RWPE2 (cell line): ENCODE data around the gene CNTNAP2.

Experiments used
- ATAC-seq: fragments of 200-7000 bp; cut with Tn5 transposase; 3 replicates; pipeline ENCODE4 v1.9.1; 2021; ENCODE audit warnings: low read depth
- DNase-seq: peaks from one replicate; pipeline ENCODE4 v3.0.0-alpha.2; 2020; ENCODE audit warnings: low spot score
- H3K27ac ChIP-seq: fragments of 450-650 bp; 2 replicates; pipeline ENCODE4 v1.5.1; 2017; ENCODE audit warnings: mild to moderate bottlenecking; ENCODE audit not compliant: poor library complexity, severe bottlenecking
- H3K27me3 ChIP-seq: fragments of 250-450 bp; sonication (Bioruptor Pico); 2 replicates; pipeline ENCODE4 v1.5.1; 2021; ENCODE audit warnings: mild to moderate bottlenecking, moderate library complexity; ENCODE audit not compliant: insufficient read depth, poor library complexity, severe bottlenecking
- H3K36me3 ChIP-seq: fragments of 250-450 bp; sonication (Bioruptor Pico); 2 replicates; pipeline ENCODE4 v1.5.1; 2020; ENCODE audit warnings: low read depth, mild to moderate bottlenecking, moderate library complexity
- H3K4me1 ChIP-seq: fragments of 250-450 bp; sonication (Bioruptor Pico); 2 replicates; pipeline ENCODE4 v1.5.1; 2021; ENCODE audit warnings: mild to moderate bottlenecking, moderate library complexity; ENCODE audit not compliant: insufficient read depth, poor library complexity, severe bottlenecking
- H3K4me3 ChIP-seq: fragments of 250-450 bp; sonication (Bioruptor Pico); 2 replicates; pipeline ENCODE4 v1.5.1; 2021; ENCODE audit warnings: mild to moderate bottlenecking, moderate library complexity; ENCODE audit not compliant: severe bottlenecking
- H3K9me3 ChIP-seq: fragments of 250-450 bp; sonication (Bioruptor Pico); 2 replicates; pipeline ENCODE4 v1.5.1; 2021; ENCODE audit warnings: mild to moderate bottlenecking, moderate library complexity; ENCODE audit not compliant: severe bottlenecking
- TF ChIP-seq, protein P1 (sequence below): fragments of 450-650 bp; IDR thresholded peaks from one replicate; pipeline ENCODE4 v1.5.1; 2017; ENCODE audit warnings: mild to moderate bottlenecking, moderate library complexity; ENCODE audit not compliant: poor library complexity, severe bottlenecking

CNTNAP2 gene

DNA sequence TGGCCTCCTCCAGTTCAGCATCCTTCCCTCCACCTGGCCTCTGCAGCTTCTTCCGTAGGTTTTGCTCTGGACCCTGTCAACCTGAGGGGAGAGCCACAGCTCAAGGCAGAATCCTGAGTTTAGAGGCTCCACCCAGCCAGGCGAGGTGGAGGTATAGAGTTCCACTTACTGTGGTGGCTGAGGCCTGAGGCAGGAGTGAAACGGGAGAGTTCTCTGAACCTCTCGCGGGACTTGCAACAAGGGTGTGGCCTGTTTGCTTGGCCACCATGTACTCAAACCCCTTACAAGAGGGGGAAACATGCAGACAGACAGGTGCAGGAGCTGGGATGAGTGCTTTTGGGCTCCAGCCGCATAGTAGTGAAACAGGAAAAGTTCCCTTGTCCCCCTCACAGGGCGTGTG, 2320.0 kb downstream of the CNTNAP2 start:
- DNase-seq (no peak), ATAC-seq (no peak)
- no peak overlapping the region for H3K27ac ChIP-seq
- H3K36me3 ChIP-seq: no peaks in the 10 kb centered on the region
- no peaks in the 10 kb centered on the region for H3K9me3 ChIP-seq
- TF ChIP-seq, protein P1, sequence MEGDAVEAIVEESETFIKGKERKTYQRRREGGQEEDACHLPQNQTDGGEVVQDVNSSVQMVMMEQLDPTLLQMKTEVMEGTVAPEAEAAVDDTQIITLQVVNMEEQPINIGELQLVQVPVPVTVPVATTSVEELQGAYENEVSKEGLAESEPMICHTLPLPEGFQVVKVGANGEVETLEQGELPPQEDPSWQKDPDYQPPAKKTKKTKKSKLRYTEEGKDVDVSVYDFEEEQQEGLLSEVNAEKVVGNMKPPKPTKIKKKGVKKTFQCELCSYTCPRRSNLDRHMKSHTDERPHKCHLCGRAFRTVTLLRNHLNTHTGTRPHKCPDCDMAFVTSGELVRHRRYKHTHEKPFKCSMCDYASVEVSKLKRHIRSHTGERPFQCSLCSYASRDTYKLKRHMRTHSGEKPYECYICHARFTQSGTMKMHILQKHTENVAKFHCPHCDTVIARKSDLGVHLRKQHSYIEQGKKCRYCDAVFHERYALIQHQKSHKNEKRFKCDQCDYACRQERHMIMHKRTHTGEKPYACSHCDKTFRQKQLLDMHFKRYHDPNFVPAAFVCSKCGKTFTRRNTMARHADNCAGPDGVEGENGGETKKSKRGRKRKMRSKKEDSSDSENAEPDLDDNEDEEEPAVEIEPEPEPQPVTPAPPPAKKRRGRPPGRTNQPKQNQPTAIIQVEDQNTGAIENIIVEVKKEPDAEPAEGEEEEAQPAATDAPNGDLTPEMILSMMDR: no peak
- H3K4me3 ChIP-seq: no peak overlapping the region
- H3K4me1 ChIP-seq: peaks cover 16% of the 10 kb centered on the region
- no peaks in the 10 kb centered on the region for H3K27me3 ChIP-seq

DNA sequence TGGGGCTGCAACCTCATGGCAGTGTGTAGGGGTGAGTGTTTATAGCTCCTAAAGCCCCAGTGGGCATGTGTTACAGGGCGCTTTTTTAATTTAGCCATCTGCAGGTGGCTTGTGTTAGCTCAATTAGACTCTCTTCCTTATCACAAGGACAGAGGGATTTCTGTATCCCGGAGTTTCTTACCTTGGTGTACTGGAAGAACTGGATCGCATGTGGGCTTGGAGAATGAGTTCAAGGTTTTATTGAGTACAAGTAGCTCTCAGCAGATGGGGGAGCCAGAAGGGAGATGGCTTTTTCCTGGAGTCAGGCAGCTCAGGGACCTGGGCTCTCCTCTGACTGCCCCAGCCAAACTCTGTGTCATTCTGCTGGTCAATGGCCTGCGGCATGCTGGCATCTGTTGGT, 2320.4 kb downstream of the CNTNAP2 start:
- Histone ChIP-seq H3K27me3 (no peaks in the 10 kb centered on the region), H3K27ac (no peak overlapping the region), H3K4me3 (no peak overlapping the region), H3K9me3 (no peaks in the 10 kb centered on the region), H3K36me3 (no peaks in the 10 kb centered on the region), H3K4me1 (peaks cover 16% of the 10 kb centered on the region)
- TF ChIP-seq, protein P1: no peak
- DNase-seq (no peak), ATAC-seq (no peak)

- ATAC-seq: no peak
Measured at GRCh38 chr7:148442141-148442655, 2325.6 kb downstream of the CNTNAP2 start.

DNA sequence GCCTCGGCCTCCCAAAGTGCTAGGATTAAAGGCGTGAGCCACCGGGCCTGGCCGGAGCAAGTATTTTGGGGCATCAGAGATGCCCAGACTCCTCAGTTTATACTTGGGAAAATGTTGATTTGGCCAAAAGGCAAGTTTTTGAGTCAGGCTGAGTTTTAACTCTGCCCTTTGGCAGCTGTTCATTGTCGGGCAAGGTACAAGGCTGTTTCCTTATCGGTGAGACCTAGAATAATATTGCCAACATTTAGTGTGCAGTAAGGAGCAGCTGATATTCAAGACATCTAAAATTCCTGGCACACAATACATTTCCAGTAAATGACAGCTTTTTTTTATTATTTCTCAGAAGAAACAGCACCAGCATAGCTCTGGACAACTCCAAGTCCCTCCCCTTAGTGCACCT, 2326.3 kb downstream of the CNTNAP2 start:
- H3K4me1 ChIP-seq: no peaks in the 10 kb centered on the region
- ATAC-seq (no peak), DNase-seq (no peak)
- no peaks in the 10 kb centered on the region for H3K9me3 ChIP-seq
- no peak overlapping the region for H3K27ac ChIP-seq
- no peaks in the 10 kb centered on the region for H3K36me3 ChIP-seq
- TF ChIP-seq, protein P1: no peak
- no peaks in the 10 kb centered on the region for H3K27me3 ChIP-seq
- H3K4me3 ChIP-seq: no peak overlapping the region

More at GRCh38 chr7:148442141-148442655, 2325.6 kb downstream of the CNTNAP2 start:
- Histone ChIP-seq H3K9me3 (no peaks in the 10 kb centered on the region), H3K4me1 (no peaks in the 10 kb centered on the region), H3K27ac (no peak overlapping the region), H3K27me3 (no peaks in the 10 kb centered on the region), H3K4me3 (no peak overlapping the region), H3K36me3 (no peaks in the 10 kb centered on the region)
- no peak for DNase-seq
- TF ChIP-seq, protein P1: no peak

GRCh38 chr7:148445260-148446044, 2328.9 kb downstream of the CNTNAP2 start:
- H3K36me3 ChIP-seq: no peaks in the 10 kb centered on the region
- no peak overlapping the region for H3K4me3 ChIP-seq
- H3K27ac ChIP-seq: no peak overlapping the region
- no peaks in the 10 kb centered on the region for H3K27me3 ChIP-seq
- TF ChIP-seq, protein P1: no peak
- DNase-seq (no peak), ATAC-seq (no peak)
- H3K4me1 ChIP-seq: no peaks in the 10 kb centered on the region
- no peaks in the 10 kb centered on the region for H3K9me3 ChIP-seq
